ENCODE results near the gene SMG5.

DNA sequence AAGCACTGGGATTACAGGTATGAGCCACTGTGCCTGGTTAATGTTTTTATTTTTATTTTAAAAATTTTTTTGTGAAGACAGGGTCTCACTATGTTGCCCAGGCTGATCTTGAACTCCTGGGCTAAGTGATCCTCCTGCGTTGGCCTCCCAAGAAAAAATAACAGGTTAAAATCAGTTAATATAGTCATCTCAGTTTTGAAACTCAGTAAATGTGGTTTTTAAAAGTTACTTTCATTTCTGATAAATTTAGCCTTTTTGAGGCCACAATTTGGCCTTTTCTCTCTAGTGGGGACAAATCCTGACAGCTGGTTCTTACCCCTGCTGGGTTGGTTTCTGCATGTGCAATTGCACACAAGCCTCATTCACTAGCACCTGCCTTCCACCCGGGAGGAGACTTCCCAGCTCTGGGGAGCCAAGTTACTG, 56.5 kb downstream of the SMG5 start:
- TF ChIP-seq, protein P1, sequence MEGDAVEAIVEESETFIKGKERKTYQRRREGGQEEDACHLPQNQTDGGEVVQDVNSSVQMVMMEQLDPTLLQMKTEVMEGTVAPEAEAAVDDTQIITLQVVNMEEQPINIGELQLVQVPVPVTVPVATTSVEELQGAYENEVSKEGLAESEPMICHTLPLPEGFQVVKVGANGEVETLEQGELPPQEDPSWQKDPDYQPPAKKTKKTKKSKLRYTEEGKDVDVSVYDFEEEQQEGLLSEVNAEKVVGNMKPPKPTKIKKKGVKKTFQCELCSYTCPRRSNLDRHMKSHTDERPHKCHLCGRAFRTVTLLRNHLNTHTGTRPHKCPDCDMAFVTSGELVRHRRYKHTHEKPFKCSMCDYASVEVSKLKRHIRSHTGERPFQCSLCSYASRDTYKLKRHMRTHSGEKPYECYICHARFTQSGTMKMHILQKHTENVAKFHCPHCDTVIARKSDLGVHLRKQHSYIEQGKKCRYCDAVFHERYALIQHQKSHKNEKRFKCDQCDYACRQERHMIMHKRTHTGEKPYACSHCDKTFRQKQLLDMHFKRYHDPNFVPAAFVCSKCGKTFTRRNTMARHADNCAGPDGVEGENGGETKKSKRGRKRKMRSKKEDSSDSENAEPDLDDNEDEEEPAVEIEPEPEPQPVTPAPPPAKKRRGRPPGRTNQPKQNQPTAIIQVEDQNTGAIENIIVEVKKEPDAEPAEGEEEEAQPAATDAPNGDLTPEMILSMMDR (conservative IDR thresholded peaks at IDR 0.05; ENCODE audit: low read depth, low read length): no peak
- TF ChIP-seq EZH2 (IDR thresholded peaks at IDR 0.05; ENCODE audit: low read length, unreplicated experiment) (no peak), EZH2phosphoT487 (IDR thresholded peaks at IDR 0.05; ENCODE audit: borderline replicate concordance, low read length) (no peak)
